Psoas muscle (tissue), 8 donors: Measurements from ENCODE around the gene DIAPH3. TPM values are rescaled to one million over a fixed set of nuclear protein-coding genes. Genes with fewer than 3 reads are reported as not detected.

ENCODE experiments used
- ATAC-seq, 4 donors: fragments of 200-7000 bp; cut with Tn5 transposase; one replicate each; pipeline ENCODE4 v1.9.1; 2020; ENCODE audit warnings: moderate library complexity in 3 of 4, mild to moderate bottlenecking in 2 of 4
- DNase-seq, 2 donors: peaks; one replicate each; pipeline ENCODE4 v3.0.0-alpha.2; 2020
- H3K27ac ChIP-seq: fragments of 200-600 bp; one replicate; pipeline ENCODE4 v1.8.0; 2022
- H3K27me3 ChIP-seq, 3 donors: fragments of 200-600 bp in 1 of 3; one replicate each; pipeline versions ENCODE4 v1.6.1 to v1.8.0; 2013 to 2022; ENCODE audit warnings: low read length in 2 of 3, mild to moderate bottlenecking in 2 of 3, moderate library complexity in 1 of 3; ENCODE audit not compliant: insufficient read depth in 3 of 3
- H3K36me3 ChIP-seq, 2 donors: fragments of 200-600 bp in 1 of 2; one replicate each; pipeline versions ENCODE4 v1.6.1 to v1.8.0; 2013 to 2022; ENCODE audit warnings: low read depth in 1 of 2, mild to moderate bottlenecking in 1 of 2, moderate library complexity in 1 of 2; ENCODE audit not compliant: insufficient read depth in 1 of 2
- H3K4me1 ChIP-seq: fragments of 200-600 bp; one replicate; pipeline ENCODE4 v1.8.0; 2022
- H3K4me3 ChIP-seq: fragments of 200-600 bp; one replicate; pipeline ENCODE4 v1.8.0; 2022; ENCODE audit warnings: mild to moderate bottlenecking
- H3K9me3 ChIP-seq: fragments of 200-600 bp; one replicate; pipeline ENCODE4 v1.8.0; 2022
- CTCF ChIP-seq: fragments of 200-600 bp; IDR thresholded peaks from one replicate; pipeline ENCODE4 v1.8.0; 2022; ENCODE audit warnings: antibody characterized with exemption
- WGBS, 3 donors: extraction: QIAGEN DNeasy Blood & Tissue Kit; methylation state at CpG; one replicate each; pipeline versions ENCODE4 v1.1.6 to v1.1.7; 2013; 5-methylcytosine and 5-hydroxymethylcytosine counted together
- intact Hi-C, 2 donors: fragments of 100-400 bp; cut with DNase I; formaldehyde crosslinking; loops; one replicate each; pipeline versions ENCODE4 v1.11.0 to v1.14.2; 2022
- polyA plus RNA-seq, 3 donors: library from polyadenylated mRNA; stranded (reverse); fragments of 200-250 nt; gene quantifications; one replicate each; pipeline ENCODE4 v1.2.3, GENCODE V29; 2013
- total RNA-seq, 4 donors: library from RNA; stranded (reverse); fragmentation: NEBNext Ultra II Directional in 2 of 4; extraction: Animal tissue kit (Norgen Biotek cat#: 25700) in 2 of 4; gene quantifications; one replicate each; pipeline versions ENCODE4 v1.2.1 to v1.2.4, GENCODE V29; 2021 to 2023
- donor health status: healthy with polysubstance abuse.
- donor health status: DM: no; HTN: no; CAD: no; lungs with moderate emphysema.
- donor health status: Bipolar disorder and iron deficiency.
- donor health status: healthy.
- donor health status: DM: yes; HTN: yes; CAD: no.
- donor health status: DM: no; HTN: no; CAD: no.
- donor health status: DM: no; HTN: no; CAD: no.
- donor health status: DM: yes; HTN: yes; CAD: no.

The DIAPH3 gene
- total and polyA plus RNA-seq, 7 donors: 0.03 to 0.10 (median 0.08) TPM; not detected in 4

- TF ChIP-seq CTCF: no peak
- Histone ChIP-seq H3K4me1 (no peaks in the 10 kb centered on the region), H3K9me3 (no peaks in the 10 kb centered on the region), H3K27me3 (no peaks in the 10 kb centered on the region), H3K4me3 (no peak overlapping the region), H3K27ac (no peak overlapping the region), H3K36me3 (no peaks in the 10 kb centered on the region)
- intact Hi-C loops: no loop called here
- 93 to 97% (median 96%) methylated on average over 3 of the region's 3 CpGs for WGBS, 3 donors
- no peak for ATAC-seq
- no peak for DNase-seq
Observed at GRCh38 chr13:59625111-59625510, 538.6 kb downstream of the DIAPH3 start.

- DNase-seq (no peak), ATAC-seq (no peak)
- Histone ChIP-seq H3K4me3 (no peak overlapping the region), H3K27me3 (no peaks in the 10 kb centered on the region), H3K27ac (no peak overlapping the region), H3K9me3 (peaks cover 3% of the 10 kb centered on the region), H3K36me3 (no peaks in the 10 kb centered on the region), H3K4me1 (no peaks in the 10 kb centered on the region)
- no peak for TF ChIP-seq CTCF
- 56 to 62% (median 61%) methylated on average over 4 of the region's 4 CpGs for WGBS, 3 donors
- intact Hi-C loops: no loop called here
Observed at GRCh38 chr13:59623206-59623915, 540.4 kb downstream of the DIAPH3 start.

- Histone ChIP-seq H3K9me3 (peaks cover 3% of the 10 kb centered on the region), H3K36me3 (no peaks in the 10 kb centered on the region), H3K27me3 (no peaks in the 10 kb centered on the region), H3K4me3 (no peak overlapping the region), H3K4me1 (no peaks in the 10 kb centered on the region), H3K27ac (no peak overlapping the region)
- ATAC-seq (no peak), DNase-seq (no peak)
- intact Hi-C loops: no loop called here
- no peak for TF ChIP-seq CTCF
Observed at GRCh38 chr13:59621773-59622172, 542.0 kb downstream of the DIAPH3 start.

Other genes with a start within 250 kb of the DIAPH3 start
- gene TDRD3, start 233.3 kb upstream of the DIAPH3 start, total RNA-seq: 10 to 100 TPM; 29.1 to 39.7 (median 35.9) TPM
- gene TDRD3, start 233.3 kb upstream of the DIAPH3 start, polyA plus RNA-seq: 10 to 100 TPM; 14.0 to 22.4 (median 15.2) TPM